ACC112 (cell line): ENCODE measurements around the gene TRIM37.

ENCODE experiments used
- H2AFZ ChIP-seq: fragments of 200-600 bp; sonication (generic); one replicate; pipeline ENCODE4 v1.6.0; 2017; ENCODE audit warnings: antibody characterized with exemption, low read length; ENCODE audit not compliant: unreplicated experiment
- H3K27ac ChIP-seq: fragments of 200-600 bp; sonication (generic); 2 replicates; pipeline ENCODE4 v1.5.1; 2014; ENCODE audit warnings: low read depth, mild to moderate bottlenecking, antibody characterized with exemption, low read length, moderate library complexity
- H3K27me3 ChIP-seq: fragments of 200-600 bp; sonication (generic); 2 replicates; pipeline ENCODE4 v1.6.1; 2014; ENCODE audit warnings: mild to moderate bottlenecking, antibody characterized with exemption, low read length, moderate library complexity, mixed read lengths; ENCODE audit not compliant: insufficient read depth
- H3K36me3 ChIP-seq: fragments of 200-600 bp; sonication (generic); 2 replicates; pipeline ENCODE4 v1.6.1; 2016; ENCODE audit warnings: mild to moderate bottlenecking, antibody characterized with exemption, low read length, moderate library complexity, mixed read lengths; ENCODE audit not compliant: insufficient read depth
- H3K4me1 ChIP-seq: fragments of 200-600 bp; sonication (generic); one replicate; pipeline ENCODE4 v1.6.1; 2016; ENCODE audit warnings: low read length, mixed read lengths; ENCODE audit not compliant: insufficient read depth, unreplicated experiment, control insufficient read depth
- H3K4me3 ChIP-seq: fragments of 200-600 bp; sonication (generic); 2 replicates; pipeline ENCODE4 v1.5.1; 2014; ENCODE audit warnings: mild to moderate bottlenecking, low read depth, low read length
- H3K79me2 ChIP-seq: fragments of 200-600 bp; sonication (generic); one replicate; pipeline ENCODE4 v1.6.0; 2016; ENCODE audit warnings: low read length; ENCODE audit not compliant: control insufficient read depth, unreplicated experiment, insufficient read depth

Gene TRIM37

GRCh38 chr17:58997756-58998553 lies 108.7 kb downstream of the TRIM37 start:
- H3K4me1 ChIP-seq, result peaks cover 44% of the 10 kb centered on the region
- no peaks in the 10 kb centered on the region for H3K27me3 ChIP-seq
- H2AFZ ChIP-seq, result no peak overlapping the region
- H3K36me3 ChIP-seq, result peaks cover 13% of the 10 kb centered on the region
- no peak overlapping the region for H3K4me3 ChIP-seq
- no peak overlapping the region for H3K27ac ChIP-seq
- no peaks in the 10 kb centered on the region for H3K79me2 ChIP-seq

DNA sequence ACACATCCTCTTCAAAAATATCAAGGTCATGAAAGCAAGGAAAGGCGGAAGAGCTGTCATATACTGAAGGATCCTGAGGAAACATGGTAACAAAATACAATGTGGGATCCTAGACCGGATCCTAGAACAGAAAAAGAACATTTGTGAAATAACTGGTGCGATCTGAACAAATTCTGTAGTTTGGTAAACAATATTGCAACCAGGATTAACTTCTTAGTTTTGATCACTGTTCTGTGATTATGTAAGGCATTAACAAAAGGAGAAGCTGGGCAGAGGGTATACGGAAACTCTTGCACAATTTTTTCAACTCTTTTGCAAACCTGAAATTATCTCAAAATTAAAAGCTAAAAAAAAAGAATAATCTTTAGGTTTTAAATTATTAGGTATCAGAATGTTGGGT lies 109.7 kb downstream of the TRIM37 start:
- Histone ChIP-seq H2AFZ (no peak overlapping the region), H3K27ac (no peak overlapping the region), H3K4me1 (peaks cover 41% of the 10 kb centered on the region), H3K36me3 (peaks cover 13% of the 10 kb centered on the region), H3K4me3 (no peak overlapping the region), H3K27me3 (no peaks in the 10 kb centered on the region), H3K79me2 (no peaks in the 10 kb centered on the region)

GRCh38 chr17:58995247-58995940 lies 111.3 kb downstream of the TRIM37 start:
- H3K36me3 ChIP-seq, result peaks cover 13% of the 10 kb centered on the region
- H3K27me3 ChIP-seq, result no peaks in the 10 kb centered on the region
- no peak overlapping the region for H2AFZ ChIP-seq
- H3K4me3 ChIP-seq, result no peak overlapping the region
- H3K4me1 ChIP-seq, result peaks cover 39% of the 10 kb centered on the region
- H3K79me2 ChIP-seq, result no peaks in the 10 kb centered on the region
- H3K27ac ChIP-seq, result no peak overlapping the region

DNA sequence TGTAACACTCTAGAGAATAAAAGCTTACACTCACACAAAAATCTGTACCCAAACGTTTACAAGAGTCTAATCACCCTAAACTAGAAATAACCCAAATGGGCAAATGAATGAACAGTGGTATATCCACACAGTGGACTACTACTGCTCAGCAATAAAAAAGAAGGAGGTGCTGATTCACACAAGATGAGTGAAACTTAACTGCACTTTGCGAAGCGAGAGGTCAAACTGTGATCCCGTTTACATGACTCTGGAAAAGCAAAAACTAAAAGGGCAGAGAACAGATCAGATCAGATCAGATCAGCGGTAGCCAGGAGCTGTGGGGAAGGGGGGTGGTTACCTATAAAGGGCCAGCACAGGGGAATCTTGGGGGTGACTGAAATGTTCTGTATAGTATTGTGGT lies 113.4 kb downstream of the TRIM37 start:
- Histone ChIP-seq H3K27me3 (no peaks in the 10 kb centered on the region), H3K79me2 (no peaks in the 10 kb centered on the region), H3K4me1 (peaks cover 31% of the 10 kb centered on the region), H3K4me3 (no peak overlapping the region), H2AFZ (no peak overlapping the region), H3K36me3 (no peaks in the 10 kb centered on the region), H3K27ac (peak overlapping the region; percentile 54)

- peak overlapping the region; percentile 19; the same call in 1 of the 2 replicates for H3K27ac ChIP-seq
- H3K79me2 ChIP-seq, result no peaks in the 10 kb centered on the region
- no peak overlapping the region for H2AFZ ChIP-seq
- peaks cover 26% of the 10 kb centered on the region for H3K4me1 ChIP-seq
- no peaks in the 10 kb centered on the region for H3K27me3 ChIP-seq
- H3K36me3 ChIP-seq, result no peaks in the 10 kb centered on the region
- H3K4me3 ChIP-seq, result no peak overlapping the region
These were observed 114.9 kb downstream of the TRIM37 start for GRCh38 chr17:58991718-58992331.

DNA sequence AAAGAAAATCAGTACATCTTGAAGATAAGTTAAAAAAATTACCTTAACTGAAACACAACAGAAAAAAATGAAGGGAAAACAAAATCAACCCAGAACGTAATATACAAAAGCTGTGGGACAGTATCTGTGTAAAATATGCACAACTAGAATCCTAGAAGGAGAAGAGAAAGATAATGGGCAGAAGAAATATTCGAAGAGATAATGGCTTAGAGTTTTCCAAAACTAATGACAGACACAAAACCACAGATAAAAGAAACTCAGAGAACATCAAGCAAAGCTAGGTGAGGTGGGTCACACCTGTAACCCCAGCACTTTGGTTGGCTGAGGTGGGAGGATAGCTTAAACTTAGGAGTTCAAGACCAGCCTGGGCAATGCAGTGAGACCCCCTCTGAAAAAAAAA lies 117.1 kb downstream of the TRIM37 start:
- H3K4me1 ChIP-seq, result peaks cover 19% of the 10 kb centered on the region
- H3K36me3 ChIP-seq, result no peaks in the 10 kb centered on the region
- no peak overlapping the region for H3K4me3 ChIP-seq

GRCh38 chr17:58985971-58986370 lies 120.7 kb downstream of the TRIM37 start:
- no peaks in the 10 kb centered on the region for H3K27me3 ChIP-seq
- H3K4me3 ChIP-seq, result no peak overlapping the region
- H2AFZ ChIP-seq, result no peak overlapping the region
- no peaks in the 10 kb centered on the region for H3K36me3 ChIP-seq
- no peak overlapping the region for H3K27ac ChIP-seq
- no peaks in the 10 kb centered on the region for H3K79me2 ChIP-seq
- H3K4me1 ChIP-seq, result no peaks in the 10 kb centered on the region

More for the DNA sequence above, 117.1 kb downstream of the TRIM37 start:
- Histone ChIP-seq H3K27me3 (no peaks in the 10 kb centered on the region), H3K27ac (no peak overlapping the region), H3K79me2 (no peaks in the 10 kb centered on the region), H2AFZ (no peak overlapping the region)

DNA sequence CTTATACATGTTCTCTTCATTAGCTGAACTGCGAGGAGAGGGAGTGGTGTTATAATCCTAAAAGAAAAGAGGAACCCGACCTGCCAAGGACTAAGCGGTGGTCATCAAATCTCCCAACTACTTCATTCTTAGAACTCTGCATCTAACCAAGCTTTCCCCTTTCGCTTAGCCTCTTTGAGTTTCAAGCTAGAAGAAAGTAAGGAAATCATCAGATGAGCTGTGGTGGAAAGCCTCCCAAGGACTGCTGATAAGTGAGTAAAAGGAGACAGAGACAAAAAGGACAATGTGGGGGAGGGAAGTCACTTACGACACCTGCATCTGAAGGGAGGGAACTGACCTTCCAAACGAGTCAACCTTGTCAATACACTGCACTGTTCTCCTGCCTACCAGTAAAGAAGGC lies 121.3 kb downstream of the TRIM37 start:
- Histone ChIP-seq H3K27ac (no peak overlapping the region), H3K4me3 (no peak overlapping the region), H3K79me2 (no peaks in the 10 kb centered on the region), H3K4me1 (no peaks in the 10 kb centered on the region), H3K36me3 (no peaks in the 10 kb centered on the region), H3K27me3 (no peaks in the 10 kb centered on the region), H2AFZ (no peak overlapping the region)

- no peak overlapping the region for H3K27ac ChIP-seq
- no peaks in the 10 kb centered on the region for H3K79me2 ChIP-seq
These were observed 124.1 kb downstream of the TRIM37 start for GRCh38 chr17:58982626-58983025.

GRCh38 chr17:58980706-58981481 lies 125.8 kb downstream of the TRIM37 start:
- Histone ChIP-seq H3K27me3 (no peaks in the 10 kb centered on the region), H3K4me3 (no peak overlapping the region), H3K36me3 (no peaks in the 10 kb centered on the region), H2AFZ (no peak overlapping the region), H3K4me1 (no peaks in the 10 kb centered on the region), H3K79me2 (no peaks in the 10 kb centered on the region), H3K27ac (no peak overlapping the region)

More at GRCh38 chr17:58982626-58983025, 124.1 kb downstream of the TRIM37 start:
- H3K4me1 ChIP-seq, result no peaks in the 10 kb centered on the region
- H3K36me3 ChIP-seq, result no peaks in the 10 kb centered on the region
- H2AFZ ChIP-seq, result no peak overlapping the region
- H3K27me3 ChIP-seq, result no peaks in the 10 kb centered on the region
- no peak overlapping the region for H3K4me3 ChIP-seq
